Progenitor cell of endocrine pancreas (in vitro differentiated cells): Measurements from ENCODE around the gene MAPT. TPM values are rescaled to one million over a fixed set of nuclear protein-coding genes. Genes with fewer than 3 reads are reported as not detected.
"Not testable (repeated sequence)": the region's sequence is repeated elsewhere in the genome, so short reads cannot be mapped to it uniquely, and the experiment has no call there.

Experiments used
- DNase-seq: peaks from one replicate; pipeline ENCODE4 v3.0.0; 2021; ENCODE audit warnings: low spot score; ENCODE audit not compliant: unreplicated experiment
- H3K27ac Mint-ChIP-seq: 2 replicates; pipeline ENCODE4 v1.8.0; 2021; ENCODE audit warnings: mild to moderate bottlenecking, moderate library complexity, mixed read lengths
- H3K27me3 Mint-ChIP-seq: 2 replicates; pipeline ENCODE4 v1.8.0; 2021; ENCODE audit warnings: mixed read lengths
- H3K36me3 Mint-ChIP-seq: 2 replicates; pipeline ENCODE4 v1.8.0; 2022; ENCODE audit warnings: mixed read lengths; ENCODE audit not compliant: insufficient read depth
- H3K4me1 Mint-ChIP-seq: 2 replicates; pipeline ENCODE4 v1.8.0; 2021; ENCODE audit warnings: low read depth, mixed read lengths
- H3K4me3 Mint-ChIP-seq: 2 replicates; pipeline ENCODE4 v1.8.0; 2021; ENCODE audit warnings: low read depth, mild to moderate bottlenecking, moderate library complexity, mixed read lengths
- H3K9me3 Mint-ChIP-seq: 2 replicates; pipeline ENCODE4 v1.8.0; 2021; ENCODE audit warnings: low read depth, mixed read lengths
- CTCF ChIP-seq: fragments of 200-600 bp; sonication (generic); IDR thresholded peaks from one replicate; pipeline ENCODE4 v1.5.0; 2021; ENCODE audit warnings: antibody characterized with exemption, mild to moderate bottlenecking; ENCODE audit not compliant: unreplicated experiment
- total RNA-seq: library from RNA; stranded (reverse); gene quantifications from 2 replicates; pipeline ENCODE4 v1.2.1, GENCODE V29; 2021

The MAPT gene
- total RNA-seq, 1 donor from 2014 or later = 2.5 TPM

- no peak overlapping the region for H3K4me3 Mint-ChIP-seq
- H3K36me3 Mint-ChIP-seq = no peaks in the 10 kb centered on the region
- H3K27ac Mint-ChIP-seq = no peak overlapping the region
- H3K27me3 Mint-ChIP-seq = peaks cover 32% of the 10 kb centered on the region
- H3K4me1 Mint-ChIP-seq = no peaks in the 10 kb centered on the region
- no peaks in the 10 kb centered on the region for H3K9me3 Mint-ChIP-seq
- peak; percentile 57 for DNase-seq
- peak; percentile 94 for TF ChIP-seq CTCF
These were observed 41.6 kb upstream of the MAPT start for GRCh38 chr17:45852535-45853297.

DNA sequence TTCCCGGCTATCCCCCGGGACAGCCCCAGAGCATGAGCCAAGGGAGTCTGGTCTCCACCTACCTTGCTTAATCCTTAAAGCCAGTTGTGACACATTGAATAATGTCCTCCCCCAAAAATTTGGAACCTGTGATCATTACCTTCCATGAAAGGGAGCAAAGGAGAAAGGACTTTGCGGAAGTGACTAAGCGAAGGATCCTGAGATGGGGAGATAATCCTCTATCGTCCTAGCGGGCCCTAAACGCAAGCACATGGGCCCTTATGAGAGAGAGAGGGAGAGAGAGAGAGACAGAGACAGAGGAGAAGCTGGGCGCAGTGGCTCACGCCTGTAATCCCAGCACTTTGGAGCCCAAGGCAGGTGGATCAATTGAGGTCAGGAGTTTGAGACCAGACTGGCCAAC is 40.1 kb upstream of the MAPT start:
- peaks cover 36% of the 10 kb centered on the region for H3K27me3 Mint-ChIP-seq
- TF ChIP-seq CTCF = no peak
- no peaks in the 10 kb centered on the region for H3K36me3 Mint-ChIP-seq
- no peak overlapping the region for H3K27ac Mint-ChIP-seq
- no peaks in the 10 kb centered on the region for H3K4me1 Mint-ChIP-seq
- H3K4me3 Mint-ChIP-seq = no peak overlapping the region
- no peak for DNase-seq
- no peaks in the 10 kb centered on the region for H3K9me3 Mint-ChIP-seq

- no peak for DNase-seq
- TF ChIP-seq CTCF = no peak
- Mint-ChIP-seq H3K9me3 (no peaks in the 10 kb centered on the region), H3K27ac (no peak overlapping the region), H3K4me3 (no peak overlapping the region), H3K4me1 (no peaks in the 10 kb centered on the region), H3K36me3 (no peaks in the 10 kb centered on the region), H3K27me3 (peaks cover 35% of the 10 kb centered on the region)
These were observed 38.5 kb upstream of the MAPT start for GRCh38 chr17:45855691-45856336.

GRCh38 chr17:45857977-45858708 is 36.2 kb upstream of the MAPT start:
- Mint-ChIP-seq H3K9me3 (no peaks in the 10 kb centered on the region), H3K36me3 (no peaks in the 10 kb centered on the region), H3K4me3 (no peak overlapping the region), H3K27ac (no peak overlapping the region), H3K4me1 (no peaks in the 10 kb centered on the region), H3K27me3 (peaks cover 33% of the 10 kb centered on the region)
- TF ChIP-seq CTCF = no peak
- DNase-seq = peak; percentile 49

DNA sequence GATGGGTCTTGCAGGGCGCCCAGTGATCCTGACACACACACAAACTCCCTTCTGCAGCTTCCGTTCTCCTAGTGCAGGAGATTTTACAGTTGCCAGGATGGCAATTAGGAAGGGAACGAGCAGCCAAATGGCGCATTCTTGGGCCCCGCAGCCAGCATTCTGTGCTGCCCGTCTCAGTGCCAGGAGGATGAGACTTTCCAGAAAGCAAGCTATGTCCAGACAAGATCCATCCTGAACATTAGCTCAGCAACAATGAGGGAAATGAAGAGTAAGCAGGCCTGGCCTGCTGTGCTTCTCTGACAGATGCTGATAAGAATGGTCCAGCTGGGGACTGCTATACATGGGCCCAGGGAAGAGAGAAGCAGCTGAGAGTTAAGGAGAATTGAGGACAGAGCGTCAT is 33.2 kb upstream of the MAPT start:
- no peaks in the 10 kb centered on the region for H3K9me3 Mint-ChIP-seq
- H3K27ac Mint-ChIP-seq = no peak overlapping the region
- no peak for DNase-seq
- H3K4me3 Mint-ChIP-seq = no peak overlapping the region
- H3K27me3 Mint-ChIP-seq = peaks cover 35% of the 10 kb centered on the region
- H3K36me3 Mint-ChIP-seq = no peaks in the 10 kb centered on the region
- H3K4me1 Mint-ChIP-seq = peaks cover 3% of the 10 kb centered on the region
- no peak for TF ChIP-seq CTCF

- H3K27me3 Mint-ChIP-seq = peaks cover 35% of the 10 kb centered on the region
- not testable (repeated sequence) for H3K4me1 Mint-ChIP-seq, H3K27ac Mint-ChIP-seq, H3K36me3 Mint-ChIP-seq, DNase-seq, H3K4me3 Mint-ChIP-seq, H3K9me3 Mint-ChIP-seq
These were observed 32.2 kb upstream of the MAPT start for GRCh38 chr17:45862127-45862526.
